Activated naive CD8-positive, alpha-beta T cell treated with anti-CD3 and anti-CD28 coated beads, Interleukin-2, amount 10 ng/mL, durations not matched to agents 7 days and 5 days (primary cell): ENCODE data around the gene MTCL1. TPM values are rescaled to one million over a fixed set of nuclear protein-coding genes. Genes with fewer than 3 reads are reported as not detected.

Source experiments
- ATAC-seq: fragments of 150-1000 bp; cut with Tn5 transposase; one replicate; pipeline ENCODE4 v1.10.0; 2021; ENCODE audit warnings: low read depth, moderate library complexity
- POLR2A ChIA-PET: fragments of 350-600 bp; sonication (Branson Sonifier 250); formaldehyde crosslinking; loops from one replicate; lab custom pipeline; 2021; ENCODE audit warnings: antibody characterized with exemption; lab: Charles Lee
- DNase-seq: peaks from one replicate; pipeline ENCODE4 v3.0.0; 2021
- H3K27ac Mint-ChIP-seq: one replicate; pipeline ENCODE4 v1.8.0; 2022; ENCODE audit warnings: mild to moderate bottlenecking, mixed read lengths
- H3K27me3 Mint-ChIP-seq: one replicate; pipeline ENCODE4 v1.8.0; 2022; ENCODE audit warnings: mild to moderate bottlenecking, moderate library complexity, mixed read lengths
- H3K36me3 Mint-ChIP-seq: one replicate; pipeline ENCODE4 v1.8.0; 2021; ENCODE audit warnings: mild to moderate bottlenecking, mixed read lengths
- H3K4me1 Mint-ChIP-seq: one replicate; pipeline ENCODE4 v1.8.0; 2021; ENCODE audit warnings: mixed read lengths
- H3K4me3 Mint-ChIP-seq: one replicate; pipeline ENCODE4 v1.8.0; 2022; ENCODE audit warnings: mild to moderate bottlenecking, moderate library complexity, mixed read lengths
- H3K9me3 Mint-ChIP-seq: one replicate; pipeline ENCODE4 v1.8.0; 2021; ENCODE audit warnings: mixed read lengths
- total RNA-seq, 2 experiments: library from RNA; stranded (reverse); gene quantifications; one replicate each; pipeline ENCODE4 v1.2.3, GENCODE V29; 2021

Gene MTCL1
- total RNA-seq, 2 experiments from 2014 or later = 0.43 to 0.69 TPM

DNA sequence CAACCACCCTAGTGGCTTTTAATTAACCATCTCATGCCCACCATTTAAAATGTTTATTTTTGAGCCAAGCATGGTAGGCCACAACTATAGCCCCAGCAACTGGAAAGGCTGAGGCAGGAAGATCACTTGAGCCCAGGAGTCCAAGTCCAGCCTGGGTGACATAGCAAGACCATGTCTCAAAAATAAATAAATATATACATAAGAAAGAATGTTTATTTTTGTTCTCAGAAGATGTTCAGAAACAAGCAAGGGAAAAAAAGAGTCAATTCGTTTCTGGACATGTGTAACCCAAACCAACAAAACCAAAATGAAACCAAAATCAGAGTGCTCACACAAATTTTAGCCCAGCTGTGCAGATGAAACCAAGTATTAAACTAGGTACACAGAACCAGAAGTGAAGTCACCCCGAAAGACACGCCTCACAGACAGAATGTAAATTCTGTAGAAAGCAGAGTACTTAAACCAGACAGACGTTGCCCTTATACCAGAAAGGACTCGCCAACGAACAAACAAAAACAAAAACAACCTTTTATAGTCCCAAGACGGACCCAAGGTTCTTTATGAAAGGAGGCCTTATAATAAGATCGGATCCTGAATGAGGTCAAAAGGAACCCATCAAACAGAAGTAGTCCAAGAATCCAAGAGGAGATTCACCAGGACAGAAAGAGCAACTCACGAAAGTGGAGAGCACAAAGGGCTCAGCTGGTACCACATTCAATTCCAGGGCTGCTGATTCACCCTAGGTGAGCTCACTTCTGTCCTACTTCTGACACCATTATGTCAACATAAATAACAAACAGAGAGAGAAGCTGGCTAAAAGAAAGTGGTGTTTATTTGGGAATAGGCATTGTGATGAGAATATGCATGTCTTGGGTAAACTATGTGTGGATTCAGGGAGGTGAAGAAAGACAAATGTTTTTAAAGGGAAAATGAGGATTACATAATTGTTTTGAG, 31.8 kb upstream of the MTCL1 start:
- Mint-ChIP-seq H3K4me1 (peaks cover 3% of the 10 kb centered on the region), H3K27ac (no peak overlapping the region), H3K27me3 (peaks cover 3% of the 10 kb centered on the region), H3K9me3 (peaks cover 4% of the 10 kb centered on the region), H3K4me3 (no peak overlapping the region), H3K36me3 (no peaks in the 10 kb centered on the region)
- ATAC-seq (no peak), DNase-seq (no peak)
- POLR2A ChIA-PET = no interaction called here

DNA sequence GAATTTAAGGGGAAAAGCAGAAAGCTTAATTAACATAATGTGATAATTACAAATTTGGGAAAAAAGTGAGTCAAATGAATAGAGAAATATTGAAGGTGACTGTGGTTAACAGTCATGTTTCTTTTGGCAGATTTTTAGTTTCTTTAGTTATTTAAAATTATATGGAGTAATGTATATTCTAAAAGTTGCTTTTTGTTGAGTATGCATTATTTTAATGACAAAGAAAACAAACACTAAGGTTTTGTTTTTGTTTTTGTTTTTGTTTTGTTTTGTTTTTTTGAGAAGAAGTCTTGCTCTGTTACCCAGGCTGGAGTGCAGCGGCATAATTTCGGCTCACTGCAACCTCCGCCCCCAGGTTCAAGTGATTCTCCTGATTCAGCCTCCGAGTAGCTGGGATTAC, 30.3 kb upstream of the MTCL1 start:
- Mint-ChIP-seq H3K4me1 (peaks cover 3% of the 10 kb centered on the region), H3K9me3 (peaks cover 4% of the 10 kb centered on the region), H3K27me3 (peaks cover 3% of the 10 kb centered on the region), H3K27ac (no peak overlapping the region), H3K4me3 (no peak overlapping the region), H3K36me3 (no peaks in the 10 kb centered on the region)
- ATAC-seq (no peak), DNase-seq (no peak)
- POLR2A ChIA-PET = no interaction called here

DNA sequence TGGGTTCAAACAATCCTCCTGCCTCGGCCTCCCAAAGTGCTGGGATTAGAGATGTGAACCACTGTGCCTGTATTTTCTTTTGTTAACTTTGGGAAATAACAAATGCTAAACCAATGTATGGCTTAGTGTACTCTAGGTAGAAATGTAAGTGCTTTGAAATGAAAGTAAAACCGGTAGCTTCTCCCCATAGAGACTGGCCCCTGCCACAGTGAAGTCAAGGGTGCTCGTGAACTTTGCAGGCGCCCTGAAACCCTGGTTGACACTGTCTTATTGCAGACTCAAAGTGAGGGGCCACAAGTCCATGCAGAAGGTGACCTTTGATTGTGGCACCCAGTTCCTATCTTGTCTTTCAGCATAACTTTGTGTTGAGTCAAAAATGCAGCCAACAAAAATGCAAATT, 24.2 kb upstream of the MTCL1 start:
- Mint-ChIP-seq H3K4me1 (no peaks in the 10 kb centered on the region), H3K27me3 (no peaks in the 10 kb centered on the region), H3K27ac (no peak overlapping the region), H3K36me3 (no peaks in the 10 kb centered on the region), H3K9me3 (no peaks in the 10 kb centered on the region), H3K4me3 (no peak overlapping the region)
- DNase-seq (no peak), ATAC-seq (no peak)
- POLR2A ChIA-PET = no interaction called here

DNA sequence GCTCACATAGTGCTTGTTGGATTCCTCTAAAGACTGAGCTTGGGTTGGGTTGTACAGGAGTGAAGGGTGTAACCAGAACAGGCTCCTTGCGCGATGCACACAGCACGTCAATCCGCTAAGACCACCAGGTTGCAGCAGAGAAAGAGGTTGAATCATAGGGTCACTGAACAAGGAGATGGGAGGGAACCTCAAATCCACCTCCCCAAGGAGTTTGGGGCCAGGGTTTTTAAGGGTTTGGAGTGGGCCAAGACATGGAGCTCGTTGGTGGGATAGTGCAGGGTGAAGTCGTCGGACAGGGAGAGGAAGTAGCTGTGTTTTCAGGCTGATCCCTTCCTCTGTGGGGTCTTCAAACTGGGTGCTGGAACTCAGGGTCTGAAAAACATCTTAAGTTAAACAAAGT, 20.8 kb upstream of the MTCL1 start:
- POLR2A ChIA-PET = no interaction called here
- ATAC-seq = no peak
- no peak overlapping the region for H3K27ac Mint-ChIP-seq

DNA sequence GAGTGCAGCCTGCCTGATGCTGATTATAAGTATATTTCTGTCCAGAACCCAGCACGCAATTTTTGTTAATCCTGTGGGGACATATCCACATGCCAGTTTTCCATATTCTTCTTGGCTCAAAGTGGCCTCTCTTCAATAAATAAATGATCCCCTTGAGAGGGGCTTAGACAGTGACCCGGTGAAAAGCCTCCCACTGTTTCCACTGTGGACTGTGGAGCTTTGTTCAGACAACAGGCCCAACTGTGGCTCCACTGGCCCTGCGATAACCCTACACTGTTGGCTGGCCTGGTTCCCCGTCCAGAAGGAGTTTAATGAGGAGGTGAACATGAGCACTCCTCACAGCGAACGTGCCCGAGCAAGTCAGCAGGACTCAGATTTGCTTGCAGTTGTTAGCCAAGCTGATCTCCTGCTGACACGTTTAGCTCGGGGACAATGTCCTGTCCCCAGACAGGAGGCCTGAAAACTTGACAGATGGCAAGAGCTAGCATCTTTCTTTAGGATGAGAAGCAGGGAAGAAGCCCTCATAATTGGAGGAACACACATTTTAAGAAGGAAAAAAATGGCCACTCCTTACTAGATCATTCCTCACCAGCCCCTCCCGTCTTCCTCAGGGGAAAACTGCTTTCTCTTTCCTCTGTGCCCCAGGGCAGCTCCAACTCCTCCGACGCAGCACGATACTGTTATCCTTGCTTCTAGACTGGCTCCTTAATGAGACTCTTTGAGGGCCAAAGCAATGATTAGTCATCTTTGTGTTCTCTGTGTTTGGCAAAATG, 20.0 kb upstream of the MTCL1 start:
- POLR2A ChIA-PET = no interaction called here
- no peak overlapping the region for H3K27ac Mint-ChIP-seq
- H3K36me3 Mint-ChIP-seq = no peaks in the 10 kb centered on the region
- H3K9me3 Mint-ChIP-seq = no peaks in the 10 kb centered on the region
- ATAC-seq (no peak), DNase-seq (no peak)
- no peak overlapping the region for H3K4me3 Mint-ChIP-seq
- H3K27me3 Mint-ChIP-seq = peaks cover 3% of the 10 kb centered on the region
- no peaks in the 10 kb centered on the region for H3K4me1 Mint-ChIP-seq

More for the DNA sequence above, 20.8 kb upstream of the MTCL1 start:
- H3K27me3 Mint-ChIP-seq = peaks cover 3% of the 10 kb centered on the region
- no peak for DNase-seq
- H3K36me3 Mint-ChIP-seq = no peaks in the 10 kb centered on the region
- no peaks in the 10 kb centered on the region for H3K9me3 Mint-ChIP-seq
- no peak overlapping the region for H3K4me3 Mint-ChIP-seq
- H3K4me1 Mint-ChIP-seq = no peaks in the 10 kb centered on the region

DNA sequence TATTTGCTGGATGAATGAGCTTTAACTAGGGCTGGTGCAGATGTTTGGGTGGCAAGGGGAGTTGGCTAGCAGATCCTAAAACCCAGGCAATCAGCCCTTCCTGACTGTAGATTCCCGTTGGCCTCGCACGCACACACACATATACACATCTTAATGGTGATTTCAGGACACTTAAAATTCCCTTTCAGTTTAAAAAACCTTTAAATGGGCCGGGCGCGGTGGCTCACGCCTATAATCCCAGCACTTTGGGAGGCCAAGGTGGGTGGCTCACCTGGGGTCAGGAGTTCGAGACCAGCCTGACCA, 19.5 kb upstream of the MTCL1 start:
- Mint-ChIP-seq H3K36me3 (no peaks in the 10 kb centered on the region), H3K9me3 (no peaks in the 10 kb centered on the region), H3K4me1 (no peaks in the 10 kb centered on the region), H3K4me3 (no peak overlapping the region), H3K27me3 (peaks cover 3% of the 10 kb centered on the region), H3K27ac (no peak overlapping the region)
- no peak for ATAC-seq
- no peak for DNase-seq
- POLR2A ChIA-PET = no interaction called here

DNA sequence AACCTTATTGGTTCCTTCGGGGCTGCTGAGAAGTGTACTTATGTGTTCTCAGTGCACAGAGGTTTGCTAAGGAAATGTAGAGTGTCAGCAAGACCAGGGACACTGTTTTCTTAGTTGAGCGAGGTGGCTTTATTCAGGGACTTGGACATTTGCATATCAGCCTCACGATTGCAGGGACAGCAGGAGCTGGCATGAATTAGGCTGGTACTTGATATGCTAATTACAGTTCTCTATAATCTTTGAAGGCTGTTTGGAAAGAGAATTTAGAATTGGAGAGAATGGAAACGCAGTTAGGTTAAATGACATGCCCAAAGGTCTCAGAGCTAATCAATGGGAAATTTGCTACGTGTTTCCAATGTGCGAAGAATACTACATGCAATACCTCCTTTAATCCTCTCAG, 18.7 kb upstream of the MTCL1 start:
- DNase-seq = no peak
- no peak for ATAC-seq
- Mint-ChIP-seq H3K4me3 (no peak overlapping the region), H3K27ac (no peak overlapping the region), H3K27me3 (peaks cover 6% of the 10 kb centered on the region), H3K4me1 (no peaks in the 10 kb centered on the region), H3K36me3 (no peaks in the 10 kb centered on the region), H3K9me3 (no peaks in the 10 kb centered on the region)
- POLR2A ChIA-PET = no interaction called here

DNA sequence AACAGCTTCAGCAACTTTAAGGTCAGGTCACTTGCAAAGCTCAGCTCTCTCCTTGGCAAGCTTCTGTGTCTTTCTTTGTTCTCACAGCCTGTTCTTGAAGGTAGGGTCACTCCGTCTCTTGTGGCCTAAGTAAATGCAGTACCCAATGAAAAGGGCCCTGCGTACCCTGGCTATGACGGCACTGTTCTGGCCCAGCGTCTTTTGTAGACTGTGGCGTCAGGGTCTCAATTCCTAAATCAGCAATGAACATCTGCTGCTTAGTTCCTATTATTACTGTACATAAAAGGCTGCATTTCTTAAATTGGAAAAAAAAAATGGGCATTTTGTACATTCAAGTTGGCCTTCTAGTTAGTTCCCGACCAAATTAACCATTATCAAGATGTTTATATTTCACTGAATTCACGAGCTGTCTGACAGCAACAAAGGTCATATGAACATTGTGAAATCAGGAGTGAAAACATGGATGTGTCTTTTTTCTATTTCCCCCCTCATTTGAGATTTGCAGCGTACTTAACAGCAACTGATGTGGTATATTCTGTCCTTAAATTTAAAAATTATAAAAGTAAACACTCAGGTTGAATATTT, 17.0 kb upstream of the MTCL1 start:
- no peak overlapping the region for H3K27ac Mint-ChIP-seq
- DNase-seq (no peak), ATAC-seq (no peak)
- peaks cover 8% of the 10 kb centered on the region for H3K27me3 Mint-ChIP-seq
- POLR2A ChIA-PET = no interaction called here
- H3K4me3 Mint-ChIP-seq = no peak overlapping the region
- no peaks in the 10 kb centered on the region for H3K4me1 Mint-ChIP-seq
- no peaks in the 10 kb centered on the region for H3K9me3 Mint-ChIP-seq
- H3K36me3 Mint-ChIP-seq = no peaks in the 10 kb centered on the region

DNA sequence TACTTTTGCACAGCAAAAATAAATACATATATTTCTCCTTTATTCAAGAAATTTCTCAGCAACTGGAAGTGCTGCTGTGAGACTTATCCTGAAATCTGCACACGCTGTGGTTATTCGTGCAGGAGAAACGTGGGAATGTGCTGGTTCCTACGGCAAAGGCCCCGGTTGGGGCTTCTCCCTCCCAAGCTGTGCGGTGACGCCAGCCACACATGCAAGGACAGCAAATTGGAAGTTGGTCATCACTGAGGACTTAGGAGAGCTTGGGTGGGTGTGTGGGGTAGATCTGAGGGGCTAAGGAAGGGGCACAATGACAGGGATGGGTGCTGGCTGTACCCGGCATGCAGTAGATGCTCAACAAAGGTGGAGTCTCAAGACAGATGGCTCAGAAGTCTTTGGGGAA, 16.5 kb upstream of the MTCL1 start:
- H3K36me3 Mint-ChIP-seq = no peaks in the 10 kb centered on the region
- no peak overlapping the region for H3K4me3 Mint-ChIP-seq
- H3K27ac Mint-ChIP-seq = no peak overlapping the region
- no peaks in the 10 kb centered on the region for H3K4me1 Mint-ChIP-seq
- H3K9me3 Mint-ChIP-seq = no peaks in the 10 kb centered on the region
- POLR2A ChIA-PET = no interaction called here
- no peak for DNase-seq
- H3K27me3 Mint-ChIP-seq = peaks cover 8% of the 10 kb centered on the region
- no peak for ATAC-seq

DNA sequence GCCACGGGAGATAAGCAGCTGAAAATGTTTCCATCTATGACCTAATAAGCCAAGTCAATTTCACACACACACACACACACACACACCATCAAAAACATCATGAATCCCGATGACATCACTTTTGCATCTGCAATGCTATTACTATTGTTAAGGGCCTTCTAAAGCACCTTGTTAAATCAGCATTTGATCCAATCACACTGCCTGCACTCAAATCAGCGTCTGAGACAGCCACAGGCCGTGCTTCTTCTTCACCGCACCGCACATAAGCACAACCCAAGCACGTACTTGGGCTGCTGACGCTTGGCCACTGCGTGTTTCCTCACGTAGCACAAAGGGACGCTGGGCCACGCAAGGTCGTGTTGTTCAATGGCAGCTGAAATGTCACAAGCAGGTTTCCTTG, 15.8 kb upstream of the MTCL1 start:
- POLR2A ChIA-PET = no interaction called here
- no peak overlapping the region for H3K27ac Mint-ChIP-seq
- no peaks in the 10 kb centered on the region for H3K9me3 Mint-ChIP-seq
- no peak overlapping the region for H3K4me3 Mint-ChIP-seq
- DNase-seq (no peak), ATAC-seq (no peak)
- H3K4me1 Mint-ChIP-seq = no peaks in the 10 kb centered on the region
- H3K36me3 Mint-ChIP-seq = no peaks in the 10 kb centered on the region
- peaks cover 8% of the 10 kb centered on the region for H3K27me3 Mint-ChIP-seq

DNA sequence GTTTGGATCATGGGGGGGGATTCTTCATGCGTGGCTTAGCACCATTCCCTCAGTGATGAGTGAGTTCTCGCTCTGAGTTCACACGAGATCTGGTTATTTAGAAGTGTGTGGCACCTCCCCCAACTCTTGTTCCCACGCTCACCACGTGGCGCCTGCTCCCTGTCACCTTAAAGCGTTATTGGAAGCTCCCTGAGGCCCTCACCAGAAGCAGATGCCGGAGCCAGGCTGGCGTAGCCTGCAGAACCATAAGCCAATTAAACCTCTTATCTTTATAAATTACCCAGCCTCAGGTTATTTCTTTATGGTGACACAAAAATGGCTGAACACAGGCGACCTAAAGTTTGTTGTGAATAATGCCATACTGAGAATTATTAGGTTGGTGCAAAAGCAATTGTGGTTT, 10.5 kb upstream of the MTCL1 start:
- POLR2A ChIA-PET = no interaction called here
- no peaks in the 10 kb centered on the region for H3K36me3 Mint-ChIP-seq
- ATAC-seq = no peak
- no peak overlapping the region for H3K4me3 Mint-ChIP-seq
- H3K27ac Mint-ChIP-seq = no peak overlapping the region
- H3K27me3 Mint-ChIP-seq = peaks cover 22% of the 10 kb centered on the region
- H3K4me1 Mint-ChIP-seq = no peaks in the 10 kb centered on the region
- H3K9me3 Mint-ChIP-seq = no peaks in the 10 kb centered on the region
- DNase-seq = no peak

DNA sequence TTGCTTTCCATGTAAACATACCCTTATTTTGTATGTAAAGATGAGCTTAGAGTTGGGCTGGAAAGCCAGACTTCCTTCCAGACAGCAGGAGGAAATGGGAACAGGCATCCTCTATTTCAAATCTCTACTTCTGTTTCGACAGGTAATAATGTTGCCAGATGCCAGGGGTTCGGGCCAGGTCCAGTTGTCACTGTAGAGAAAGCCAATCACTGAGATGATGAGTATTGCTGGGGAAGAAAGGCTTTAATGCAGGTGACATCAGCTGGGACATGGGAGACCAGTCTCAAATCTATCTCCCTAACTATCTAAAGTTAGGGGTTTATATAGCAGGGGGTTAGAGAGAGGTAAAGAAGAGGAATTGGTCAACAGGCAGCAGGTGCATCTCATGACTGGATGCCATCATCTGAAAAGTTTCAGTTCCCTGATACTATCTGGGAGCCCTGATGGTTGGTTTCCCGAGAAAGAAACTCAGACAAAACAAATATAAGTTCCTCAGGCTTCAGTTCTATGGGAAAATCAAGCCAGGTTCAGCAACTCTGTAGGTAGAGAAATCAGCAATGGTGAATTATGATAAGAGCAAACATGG, 9.3 kb upstream of the MTCL1 start:
- Mint-ChIP-seq H3K4me1 (no peaks in the 10 kb centered on the region), H3K27ac (no peak overlapping the region), H3K27me3 (peaks cover 26% of the 10 kb centered on the region), H3K9me3 (no peaks in the 10 kb centered on the region), H3K36me3 (no peaks in the 10 kb centered on the region), H3K4me3 (no peak overlapping the region)
- POLR2A ChIA-PET = no interaction called here
- ATAC-seq (no peak), DNase-seq (no peak)

DNA sequence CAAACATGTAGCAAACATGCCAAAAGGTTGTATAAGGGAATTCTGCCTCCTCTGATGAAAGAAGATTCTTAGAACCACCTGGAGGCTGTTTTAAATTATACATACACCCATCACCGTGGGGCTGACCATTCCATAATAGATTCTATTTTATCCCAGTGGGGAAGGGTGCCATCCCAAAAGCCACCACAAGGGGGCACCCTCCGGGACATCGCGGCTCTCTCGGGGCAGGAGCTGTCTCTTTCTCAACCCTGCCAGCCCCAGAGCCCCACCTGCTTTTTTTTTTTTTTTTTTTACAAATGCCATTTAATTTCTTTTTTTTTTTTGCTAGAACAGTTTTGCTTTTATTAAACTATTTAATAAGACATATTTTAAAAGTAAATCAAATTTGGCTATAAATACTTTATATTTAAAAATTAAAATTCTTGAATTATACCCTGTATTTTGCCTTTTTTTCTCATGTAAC, 8.6 kb upstream of the MTCL1 start:
- H3K27me3 Mint-ChIP-seq = peaks cover 31% of the 10 kb centered on the region
- DNase-seq = peak; percentile 79
- no peak overlapping the region for H3K4me3 Mint-ChIP-seq
- no peaks in the 10 kb centered on the region for H3K4me1 Mint-ChIP-seq
- H3K36me3 Mint-ChIP-seq = no peaks in the 10 kb centered on the region
- H3K27ac Mint-ChIP-seq = no peak overlapping the region
- POLR2A ChIA-PET = no interaction called here
- no peaks in the 10 kb centered on the region for H3K9me3 Mint-ChIP-seq
- peak; percentile 78 for ATAC-seq
